GM20000 (cell line): ENCODE data around the gene NELL1.

Source experiments
- DNase-seq: peaks from one replicate; pipeline ENCODE4 v3.0.0; 2012; ENCODE audit warnings: low spot score
- TF ChIP-seq, protein P1 (sequence below): IDR thresholded peaks from 2 replicates; pipeline ENCODE4 v1.5.1; 2012; ENCODE audit warnings: mild to moderate bottlenecking, control low read depth; ENCODE audit errors: extremely low read depth, missing control alignments

The NELL1 gene

DNA sequence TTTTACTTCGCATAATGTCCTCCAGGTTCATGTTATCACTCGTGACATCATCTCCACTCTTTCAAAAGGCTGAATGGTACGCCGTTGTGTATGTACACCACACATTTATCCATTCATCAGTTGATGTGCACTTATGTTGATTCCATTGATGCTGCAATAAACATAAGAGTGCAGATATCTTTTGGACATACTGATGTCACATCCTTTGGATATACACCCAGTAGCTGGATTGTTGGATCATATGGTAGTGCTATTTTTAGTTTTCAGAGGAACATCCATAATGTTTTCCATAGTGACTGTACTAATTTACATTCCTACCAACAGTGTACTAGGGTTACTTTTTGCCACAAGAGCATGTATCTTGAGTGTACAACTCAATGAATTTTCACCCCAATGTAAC lies 25.0 kb upstream of the NELL1 start:
- TF ChIP-seq, protein P1, sequence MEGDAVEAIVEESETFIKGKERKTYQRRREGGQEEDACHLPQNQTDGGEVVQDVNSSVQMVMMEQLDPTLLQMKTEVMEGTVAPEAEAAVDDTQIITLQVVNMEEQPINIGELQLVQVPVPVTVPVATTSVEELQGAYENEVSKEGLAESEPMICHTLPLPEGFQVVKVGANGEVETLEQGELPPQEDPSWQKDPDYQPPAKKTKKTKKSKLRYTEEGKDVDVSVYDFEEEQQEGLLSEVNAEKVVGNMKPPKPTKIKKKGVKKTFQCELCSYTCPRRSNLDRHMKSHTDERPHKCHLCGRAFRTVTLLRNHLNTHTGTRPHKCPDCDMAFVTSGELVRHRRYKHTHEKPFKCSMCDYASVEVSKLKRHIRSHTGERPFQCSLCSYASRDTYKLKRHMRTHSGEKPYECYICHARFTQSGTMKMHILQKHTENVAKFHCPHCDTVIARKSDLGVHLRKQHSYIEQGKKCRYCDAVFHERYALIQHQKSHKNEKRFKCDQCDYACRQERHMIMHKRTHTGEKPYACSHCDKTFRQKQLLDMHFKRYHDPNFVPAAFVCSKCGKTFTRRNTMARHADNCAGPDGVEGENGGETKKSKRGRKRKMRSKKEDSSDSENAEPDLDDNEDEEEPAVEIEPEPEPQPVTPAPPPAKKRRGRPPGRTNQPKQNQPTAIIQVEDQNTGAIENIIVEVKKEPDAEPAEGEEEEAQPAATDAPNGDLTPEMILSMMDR, result no peak
- no peak for DNase-seq

DNA sequence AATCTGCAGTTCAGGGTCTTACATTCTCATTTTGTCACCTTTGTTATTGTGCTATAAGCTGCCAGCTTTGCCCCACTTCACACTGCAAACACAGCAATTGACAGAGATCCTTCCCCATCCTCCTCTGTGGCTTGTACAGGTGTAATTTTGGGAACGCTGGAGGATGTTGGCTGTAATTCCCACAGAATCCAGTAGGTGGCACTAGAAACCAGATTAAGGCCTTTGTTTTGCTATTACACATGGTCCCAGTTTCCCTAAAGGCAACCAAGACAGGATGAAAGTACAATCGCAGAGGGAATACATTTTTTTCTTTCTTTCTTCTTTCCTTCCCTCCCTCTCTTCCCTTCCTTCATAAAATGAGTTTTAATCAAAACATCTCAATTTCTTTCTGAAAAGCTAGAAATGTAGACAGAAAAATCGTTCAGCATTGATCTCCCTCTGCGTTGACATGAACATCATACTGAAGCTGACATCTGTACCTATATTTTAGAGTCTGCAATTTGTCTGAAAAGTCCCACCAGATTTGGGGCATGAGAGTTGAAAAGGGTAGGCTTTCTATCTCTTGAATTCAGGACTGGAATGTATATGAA lies 21.3 kb upstream of the NELL1 start:
- TF ChIP-seq, protein P1, result peak; percentile 67
- DNase-seq, result peak; percentile 68

DNA sequence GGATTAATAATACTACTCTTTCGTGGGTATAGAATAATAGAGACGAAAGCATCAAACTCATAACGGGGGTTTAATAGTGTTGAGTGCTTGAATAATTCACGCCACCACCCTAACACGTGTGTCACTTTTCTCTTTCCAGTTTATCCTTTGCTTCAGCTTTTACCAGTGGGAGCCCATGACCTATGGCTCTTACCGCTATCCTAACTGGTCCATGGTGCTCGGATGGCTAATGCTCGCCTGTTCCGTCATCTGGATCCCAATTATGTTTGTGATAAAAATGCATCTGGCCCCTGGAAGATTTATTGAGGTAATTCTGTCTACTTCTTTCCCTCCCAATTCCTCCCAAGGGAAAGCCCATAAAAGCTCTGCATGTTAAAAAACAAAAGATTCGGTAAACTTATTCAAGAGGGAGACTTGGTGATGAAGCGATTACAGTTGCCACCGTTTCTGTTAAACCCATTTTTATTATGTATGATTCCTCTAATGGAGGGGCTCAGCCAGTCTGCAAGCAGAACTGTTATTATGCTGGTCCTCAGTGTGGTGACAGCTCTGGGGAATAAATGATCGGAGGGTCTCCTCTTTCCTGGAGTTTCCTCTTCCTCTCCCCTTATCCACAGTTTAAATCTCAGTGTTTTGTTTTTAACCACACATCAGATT lies 17.1 kb upstream of the NELL1 start:
- TF ChIP-seq, protein P1, result no peak
- DNase-seq, result no peak

- TF ChIP-seq, protein P1, result no peak
- DNase-seq, result no peak
Measured at GRCh38 chr11:20654038-20654437, 15.3 kb upstream of the NELL1 start.

DNA sequence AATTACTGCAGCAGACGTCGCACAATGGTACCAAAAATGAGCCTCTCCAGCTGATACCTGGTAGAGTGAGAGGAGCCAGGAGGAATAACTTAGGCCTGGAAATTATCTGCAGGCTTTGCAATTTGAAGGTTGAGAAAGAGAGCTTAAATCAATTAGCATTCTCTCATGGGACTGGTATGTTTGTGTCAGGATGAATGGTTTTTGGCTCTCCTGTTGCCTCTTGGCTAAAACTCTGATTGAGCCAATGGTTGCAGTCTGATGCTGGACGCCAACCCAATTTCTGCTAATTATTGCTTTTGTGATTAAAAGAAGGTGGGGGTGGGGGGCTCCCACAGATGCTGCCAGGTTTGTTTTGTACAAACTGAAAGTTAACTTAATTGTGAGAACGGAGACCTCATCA lies 12.5 kb upstream of the NELL1 start:
- DNase-seq, result no peak
- TF ChIP-seq, protein P1, result no peak

DNA sequence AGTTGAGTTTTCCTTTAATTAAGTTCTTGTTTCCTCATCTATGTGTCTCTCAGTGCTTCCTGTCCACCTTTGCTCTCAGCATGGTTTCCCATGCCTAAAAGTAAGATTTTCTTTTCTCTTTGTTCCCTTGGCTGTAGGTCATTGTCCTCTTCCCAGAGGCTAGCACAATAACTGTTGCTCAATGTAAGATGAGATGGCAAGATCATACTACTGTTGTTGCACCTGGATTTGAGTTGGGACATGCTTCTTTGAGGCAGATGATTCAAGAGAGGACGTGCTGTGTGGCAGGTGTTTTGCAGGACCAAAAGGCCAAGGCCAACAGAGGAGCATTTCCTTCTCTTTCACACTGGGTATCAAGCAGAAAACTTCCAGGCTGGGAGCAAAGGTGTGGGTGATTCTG lies 11.3 kb upstream of the NELL1 start:
- TF ChIP-seq, protein P1, result no peak
- no peak for DNase-seq

- DNase-seq, result no peak
- TF ChIP-seq, protein P1, result no peak
Measured at GRCh38 chr11:20661445-20661844, 7.9 kb upstream of the NELL1 start.
